Skeletal muscle tissue (tissue), 4 donors: ENCODE results near the gene LYSMD1. TPM values are rescaled to one million over a fixed set of nuclear protein-coding genes. Genes with fewer than 3 reads are reported as not detected.

Experiments
- H3K27ac ChIP-seq: one replicate; pipeline ENCODE4 v1.7.0; 2013; ENCODE audit warnings: mild to moderate bottlenecking, low read depth, low read length, inconsistent platforms
- H3K27me3 ChIP-seq, 3 donors: one replicate each; pipeline ENCODE4 v1.7.0; 2013; ENCODE audit warnings: low read length in 3 of 3; ENCODE audit not compliant: control insufficient read depth in 3 of 3, insufficient read depth in 3 of 3
- H3K36me3 ChIP-seq, 3 donors: one replicate each; pipeline ENCODE4 v1.7.0; 2013; ENCODE audit warnings: low read length in 3 of 3; ENCODE audit not compliant: control insufficient read depth in 3 of 3, insufficient read depth in 3 of 3
- H3K4me1 ChIP-seq, 3 donors: one replicate each; pipeline ENCODE4 v1.7.0; 2013; ENCODE audit warnings: low read length in 3 of 3, mild to moderate bottlenecking in 3 of 3; ENCODE audit not compliant: control insufficient read depth in 3 of 3, insufficient read depth in 3 of 3
- H3K4me3 ChIP-seq, 3 donors: one replicate each; pipeline ENCODE4 v1.7.0; 2013; ENCODE audit warnings: low read length in 3 of 3
- H3K9ac ChIP-seq, 3 donors: one replicate each; pipeline ENCODE4 v1.7.0; 2013; ENCODE audit warnings: low read length in 3 of 3, mild to moderate bottlenecking in 3 of 3, moderate library complexity in 2 of 3, low read depth in 1 of 3
- H3K9me3 ChIP-seq, 3 donors: one replicate each; pipeline ENCODE4 v1.7.0; 2013; ENCODE audit warnings: low read length in 3 of 3; ENCODE audit not compliant: control insufficient read depth in 3 of 3
- total RNA-seq: library from RNA; depleted of rRNA; stranded (reverse); fragments of >200 nt; gene quantifications from one replicate; pipeline ENCODE4 v1.2.3, GENCODE V29; 2014
- donor health status: Osteomylitis.

The LYSMD1 gene
- total RNA-seq, 1 donor from 2014 or later: 9.9 TPM

DNA sequence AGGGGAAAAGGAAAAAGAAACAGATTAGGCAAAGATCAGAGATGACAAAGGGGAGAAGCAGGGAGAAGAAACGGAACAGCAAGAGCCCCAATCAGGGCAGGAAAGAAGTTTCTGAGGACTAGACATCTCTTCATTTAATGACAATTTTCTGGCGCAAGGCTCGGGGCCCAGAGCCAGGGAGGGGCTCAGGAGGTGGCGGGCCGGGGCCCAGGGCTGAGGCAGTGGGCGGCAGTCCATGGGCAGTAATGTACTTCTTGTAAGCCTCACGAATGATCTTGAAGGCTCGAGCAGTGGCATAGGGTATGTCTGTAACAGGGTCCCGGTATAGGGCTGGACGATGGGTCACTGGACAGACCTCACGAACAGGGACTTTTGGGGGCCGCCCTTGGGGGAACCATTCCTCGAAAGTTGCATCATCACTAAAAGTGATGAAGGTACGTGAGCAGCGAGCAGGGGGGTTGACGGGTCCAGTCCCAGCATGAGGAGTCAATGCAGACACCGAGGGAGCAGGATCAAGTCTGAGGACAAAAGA, 10.9 kb upstream of the LYSMD1 start:
- H3K4me3 ChIP-seq: no peak overlapping the region
- H3K36me3 ChIP-seq: peaks cover 45 to 59% (median 55%) of the 10 kb centered on the region in 3 donors
- H3K27me3 ChIP-seq: no peaks in the 10 kb centered on the region
- H3K9me3 ChIP-seq: no peaks in the 10 kb centered on the region
- peaks cover 14 to 26% (median 22%) of the 10 kb centered on the region in 3 donors for H3K4me1 ChIP-seq
- H3K27ac ChIP-seq: peak overlapping the region; percentile 90
- peak overlapping the region in 2 of 3 donors; percentile 33 to 92 for H3K9ac ChIP-seq

DNA sequence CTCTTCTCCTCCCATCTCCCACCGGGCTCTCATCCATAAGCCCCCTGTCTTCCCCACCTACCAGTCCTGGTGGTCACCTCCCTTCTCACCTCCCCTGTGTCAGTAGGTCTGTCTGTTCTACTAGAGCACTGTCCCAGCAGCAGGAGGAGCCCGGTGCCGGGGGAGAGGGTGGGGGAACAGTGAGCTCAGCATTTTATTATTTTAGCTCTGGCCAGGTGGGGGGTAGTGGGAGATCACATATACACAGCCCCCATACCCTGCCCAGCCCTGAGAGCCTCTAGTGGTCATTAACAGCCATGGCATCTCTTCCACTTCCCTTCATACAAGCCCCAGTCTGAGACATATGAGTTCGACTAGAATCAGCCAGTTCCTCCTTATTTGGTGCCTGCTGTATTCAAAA, 10.2 kb upstream of the LYSMD1 start, which contains the start of gene TMOD4:
Gene TMOD4 (minus strand): TSS at position 119 of the 400 bp plus-strand sequence. CDS start 1,106 bp downstream, outside the sequence.
- Histone ChIP-seq H3K9me3 (no peaks in the 10 kb centered on the region), H3K36me3 (peaks cover 46 to 60% (median 54%) of the 10 kb centered on the region in 3 donors), H3K9ac (peak within 1 kb of the TSS; percentile 80 to 92 (median 90)), H3K27ac (peak within 1 kb of the TSS; percentile 90), H3K4me3 (peak within 1 kb of the TSS; percentile 68 to 90 (median 90)), H3K4me1 (peaks cover 21 to 34% (median 29%) of the 10 kb centered on the region in 3 donors), H3K27me3 (no peaks in the 10 kb centered on the region)

DNA sequence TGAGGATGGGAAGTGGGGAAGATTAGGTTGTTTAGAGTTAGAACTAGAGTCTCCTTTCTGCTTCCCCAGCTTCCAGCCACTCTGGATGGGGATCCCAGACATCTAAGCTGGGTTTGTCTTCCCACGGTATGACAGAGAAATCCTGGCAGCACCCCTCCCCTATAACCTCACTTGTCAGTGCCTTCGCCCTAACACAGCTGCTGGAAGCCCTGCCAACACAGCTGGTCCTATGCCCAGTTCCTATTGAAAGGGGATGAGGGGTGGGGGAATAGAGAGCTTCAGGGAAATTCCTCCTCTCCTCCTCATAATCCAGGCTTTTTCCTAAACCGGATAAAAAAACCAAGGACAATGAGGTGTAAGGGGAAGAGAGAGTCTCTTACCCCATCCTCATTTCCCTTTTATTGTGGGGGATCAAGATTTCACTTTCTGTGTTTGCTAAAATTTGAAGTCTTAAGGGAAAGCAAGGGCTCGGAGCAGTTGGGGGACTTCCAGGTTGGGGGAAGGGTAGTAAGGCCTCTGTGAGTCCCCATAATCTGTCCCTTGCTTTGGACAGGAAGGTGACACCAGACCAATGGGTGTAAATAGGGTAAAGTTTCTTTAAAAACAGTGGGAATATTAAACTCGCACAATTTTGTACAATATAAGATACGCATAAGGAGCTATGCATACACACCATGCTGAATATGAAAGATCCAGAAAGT, 9.5 kb upstream of the LYSMD1 start:
- H3K27ac ChIP-seq: peak overlapping the region; percentile 90
- peak overlapping the region; percentile 80 to 92 (median 90) for H3K9ac ChIP-seq
- H3K36me3 ChIP-seq: peaks cover 48 to 60% (median 48%) of the 10 kb centered on the region in 3 donors
- H3K4me3 ChIP-seq: peak overlapping the region; percentile 68 to 90 (median 90)
- peaks cover 27 to 40% (median 36%) of the 10 kb centered on the region in 3 donors for H3K4me1 ChIP-seq
- H3K27me3 ChIP-seq: no peaks in the 10 kb centered on the region
- no peaks in the 10 kb centered on the region for H3K9me3 ChIP-seq

DNA sequence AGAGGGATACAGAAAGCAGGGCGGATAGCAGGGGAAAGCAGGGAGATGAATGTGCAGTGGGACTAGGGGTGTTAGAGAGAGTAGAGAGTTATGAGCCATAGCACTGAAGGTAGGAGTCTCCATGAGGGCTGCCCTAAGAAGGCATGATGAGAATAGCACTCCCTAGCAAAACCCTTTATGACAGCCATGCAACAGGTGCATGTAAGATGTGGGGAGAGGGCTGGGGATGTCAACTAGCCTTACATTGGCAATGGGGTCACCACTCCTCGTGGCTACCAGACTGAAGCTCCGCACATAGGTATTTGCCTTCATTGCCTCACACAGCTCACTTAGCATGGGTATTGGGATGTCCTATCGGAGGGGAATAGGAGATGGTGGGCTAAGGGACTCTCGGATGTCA, 5.5 kb upstream of the LYSMD1 start:
- Histone ChIP-seq H3K27ac (peak overlapping the region; percentile 93), H3K4me3 (peak overlapping the region; percentile 44 to 67 (median 67)), H3K9me3 (no peaks in the 10 kb centered on the region), H3K36me3 (peaks cover 39 to 42% (median 40%) of the 10 kb centered on the region in 3 donors), H3K4me1 (peaks cover 52 to 70% (median 58%) of the 10 kb centered on the region in 3 donors), H3K9ac (peak overlapping the region; percentile 25 to 92 (median 69)), H3K27me3 (no peaks in the 10 kb centered on the region)

DNA sequence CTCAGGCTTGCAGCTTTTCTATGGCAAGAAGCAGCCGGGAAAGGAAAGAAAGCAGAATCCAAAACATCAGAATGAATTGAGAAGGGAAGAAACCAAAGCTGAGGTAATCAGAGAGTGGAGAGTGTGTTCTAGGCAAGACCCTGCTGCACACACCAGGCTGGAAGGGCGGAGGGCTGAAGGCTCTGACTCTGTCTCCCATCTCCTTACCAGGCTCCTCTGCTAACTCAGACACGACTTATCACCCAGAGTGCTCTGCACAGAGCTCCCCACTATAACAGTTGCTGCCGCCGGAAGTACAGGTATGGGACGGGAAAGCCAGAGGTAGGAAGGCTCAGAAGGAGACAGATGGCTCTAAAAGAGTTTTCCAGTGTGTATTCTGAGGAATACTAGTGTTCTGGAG, 1.4 kb upstream of the LYSMD1 start:
- peaks cover 55 to 65% (median 56%) of the 10 kb centered on the region in 3 donors for H3K4me1 ChIP-seq
- H3K27me3 ChIP-seq: no peaks in the 10 kb centered on the region
- peaks cover 19 to 34% (median 26%) of the 10 kb centered on the region in 3 donors for H3K36me3 ChIP-seq
- peak overlapping the region; percentile 79 for H3K27ac ChIP-seq
- peak overlapping the region; percentile 83 to 99 (median 99) for H3K4me3 ChIP-seq
- H3K9ac ChIP-seq: peak overlapping the region; percentile 82 to 97 (median 95)
- no peaks in the 10 kb centered on the region for H3K9me3 ChIP-seq

DNA sequence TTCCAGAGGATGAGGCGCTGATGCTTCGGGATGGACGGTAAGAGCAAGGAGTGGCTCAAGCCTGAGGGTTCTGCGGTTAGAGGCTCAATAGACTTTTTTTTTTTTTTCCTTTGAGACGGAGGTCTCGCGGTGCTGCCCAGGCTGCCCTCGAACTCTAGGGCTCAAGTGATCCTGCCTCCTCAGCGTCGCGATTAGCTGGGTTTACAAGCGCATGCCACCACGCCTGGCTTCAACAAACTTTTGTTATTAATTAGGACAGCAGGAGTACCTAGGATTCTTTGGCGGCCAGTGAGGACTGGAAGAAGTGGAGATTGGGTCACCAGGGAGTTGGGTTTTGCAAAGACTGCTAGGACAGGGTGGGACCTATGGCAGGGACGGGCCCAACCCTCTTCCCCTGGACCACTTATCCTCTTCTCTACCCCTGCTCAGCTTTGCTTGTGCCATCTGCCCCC, 829 bp upstream of the LYSMD1 start:
- peak overlapping the region; percentile 83 to 99 (median 99) for H3K4me3 ChIP-seq
- H3K36me3 ChIP-seq: peaks cover 19 to 37% (median 26%) of the 10 kb centered on the region in 3 donors
- H3K27ac ChIP-seq: peak overlapping the region; percentile 79
- peaks cover 49 to 60% (median 50%) of the 10 kb centered on the region in 3 donors for H3K4me1 ChIP-seq
- H3K9me3 ChIP-seq: no peaks in the 10 kb centered on the region
- H3K9ac ChIP-seq: peak overlapping the region; percentile 82 to 97 (median 95)
- H3K27me3 ChIP-seq: no peaks in the 10 kb centered on the region

DNA sequence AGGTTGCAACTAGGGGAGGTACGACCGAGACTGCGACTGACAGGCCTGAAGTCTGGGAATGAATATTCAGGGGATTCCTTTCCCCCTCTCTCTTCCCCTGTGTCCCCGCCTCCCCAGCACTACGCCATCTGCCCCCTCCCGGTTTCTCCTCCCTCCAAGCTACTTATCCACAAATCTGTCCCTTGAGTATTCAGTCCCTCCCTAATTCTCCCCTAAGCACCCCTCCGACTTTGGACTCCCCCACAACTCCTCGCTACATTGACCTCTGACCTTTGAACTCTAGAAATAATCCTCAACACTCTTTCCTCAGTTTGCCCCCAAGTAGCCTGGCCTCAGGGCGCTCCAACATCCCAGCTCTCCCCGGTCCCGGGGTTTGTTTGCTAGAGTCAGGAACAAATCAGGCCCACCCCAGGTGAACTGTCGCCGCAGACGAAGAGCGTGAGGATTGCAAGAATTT, 393 bp downstream of the LYSMD1 start:
- peaks cover 42 to 54% (median 42%) of the 10 kb centered on the region in 3 donors for H3K4me1 ChIP-seq

DNA sequence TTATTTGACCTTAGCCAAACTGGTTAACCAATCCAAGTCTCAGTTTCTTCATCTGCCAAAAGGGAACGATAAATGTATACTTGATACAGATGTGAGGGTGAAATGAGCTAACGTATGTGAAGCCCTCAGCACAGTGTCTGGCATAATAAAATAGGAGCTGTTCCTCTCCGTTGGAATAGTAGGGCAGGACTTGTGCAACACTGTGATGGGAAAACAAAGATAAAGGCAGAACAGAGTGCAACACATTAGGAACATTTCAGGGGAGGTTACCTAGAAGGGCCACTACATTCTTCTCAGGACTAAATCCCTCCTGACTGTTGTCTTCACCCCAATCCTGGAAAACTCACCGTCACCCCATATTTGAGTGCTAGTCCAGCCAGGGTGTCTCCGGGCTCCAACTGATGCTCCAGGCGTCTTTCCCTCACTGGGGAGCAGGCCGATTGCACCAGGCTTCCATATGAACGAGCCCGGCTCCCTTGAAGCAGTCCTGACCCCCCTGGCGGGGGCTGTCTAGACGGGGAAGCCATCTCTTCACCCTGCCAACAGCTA, 896 bp downstream of the LYSMD1 start:
- H3K4me3 ChIP-seq: peak overlapping the region; percentile 83 to 99 (median 99)
- peak overlapping the region; percentile 89 for H3K27ac ChIP-seq
- H3K9me3 ChIP-seq: no peaks in the 10 kb centered on the region
- peak overlapping the region; percentile 83 to 97 (median 90) for H3K9ac ChIP-seq
- H3K27me3 ChIP-seq: no peaks in the 10 kb centered on the region
- H3K36me3 ChIP-seq: peaks cover 22 to 35% (median 23%) of the 10 kb centered on the region in 3 donors
- H3K4me1 ChIP-seq: peaks cover 38 to 49% (median 39%) of the 10 kb centered on the region in 3 donors

More for the DNA sequence above, 393 bp downstream of the LYSMD1 start:
- H3K9me3 ChIP-seq: no peaks in the 10 kb centered on the region
- peaks cover 22 to 35% (median 23%) of the 10 kb centered on the region in 3 donors for H3K36me3 ChIP-seq
- peak overlapping the region; percentile 89 for H3K27ac ChIP-seq
- peak overlapping the region; percentile 83 to 97 (median 90) for H3K9ac ChIP-seq
- no peaks in the 10 kb centered on the region for H3K27me3 ChIP-seq
- peak overlapping the region; percentile 83 to 99 (median 99) for H3K4me3 ChIP-seq

DNA sequence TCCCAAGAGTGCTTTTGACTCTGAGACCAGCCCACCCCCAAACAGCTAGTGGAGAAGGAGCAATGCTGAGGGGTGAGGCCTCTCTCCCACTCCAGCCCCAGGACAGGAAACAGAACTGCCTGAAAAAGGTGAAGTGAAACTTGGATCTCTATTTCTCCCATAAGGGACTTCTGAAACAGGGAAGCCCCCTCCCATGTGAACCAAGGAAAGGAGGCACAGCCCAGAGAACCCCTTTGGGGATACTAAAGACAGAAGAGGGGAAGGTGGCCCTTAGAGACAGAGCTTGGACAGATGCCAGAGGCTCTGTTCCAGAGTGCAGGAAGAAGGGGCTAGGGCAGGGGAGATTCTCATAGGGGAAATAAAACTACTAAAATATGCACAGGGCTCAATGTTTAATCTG, 6.3 kb downstream of the LYSMD1 start:
- H3K4me1 ChIP-seq: peaks cover 12 to 35% (median 17%) of the 10 kb centered on the region in 3 donors
- H3K27me3 ChIP-seq: no peaks in the 10 kb centered on the region
- H3K4me3 ChIP-seq: no peak overlapping the region
- H3K9me3 ChIP-seq: no peaks in the 10 kb centered on the region
- peak overlapping the region; percentile 5 for H3K27ac ChIP-seq
- peaks cover 26 to 43% (median 26%) of the 10 kb centered on the region in 3 donors for H3K36me3 ChIP-seq
- H3K9ac ChIP-seq: peak overlapping the region in 1 of 3 donors; percentile 45
